Activated CD8-positive, alpha-beta memory T cell treated with anti-CD3 and anti-CD28 coated beads, Interleukin-2, amount 50 U/mL, for 24 hours (primary cell): ENCODE measurements around the gene ASIC2.
"Not testable (repeated sequence)": the region's sequence is repeated elsewhere in the genome, so short reads cannot be mapped to it uniquely, and the experiment has no call there.

ENCODE experiments used
- DNase-seq: peaks from one replicate; pipeline ENCODE4 v3.0.0-alpha.2; 2020; ENCODE audit errors: extremely low read depth

ASIC2 gene

DNA sequence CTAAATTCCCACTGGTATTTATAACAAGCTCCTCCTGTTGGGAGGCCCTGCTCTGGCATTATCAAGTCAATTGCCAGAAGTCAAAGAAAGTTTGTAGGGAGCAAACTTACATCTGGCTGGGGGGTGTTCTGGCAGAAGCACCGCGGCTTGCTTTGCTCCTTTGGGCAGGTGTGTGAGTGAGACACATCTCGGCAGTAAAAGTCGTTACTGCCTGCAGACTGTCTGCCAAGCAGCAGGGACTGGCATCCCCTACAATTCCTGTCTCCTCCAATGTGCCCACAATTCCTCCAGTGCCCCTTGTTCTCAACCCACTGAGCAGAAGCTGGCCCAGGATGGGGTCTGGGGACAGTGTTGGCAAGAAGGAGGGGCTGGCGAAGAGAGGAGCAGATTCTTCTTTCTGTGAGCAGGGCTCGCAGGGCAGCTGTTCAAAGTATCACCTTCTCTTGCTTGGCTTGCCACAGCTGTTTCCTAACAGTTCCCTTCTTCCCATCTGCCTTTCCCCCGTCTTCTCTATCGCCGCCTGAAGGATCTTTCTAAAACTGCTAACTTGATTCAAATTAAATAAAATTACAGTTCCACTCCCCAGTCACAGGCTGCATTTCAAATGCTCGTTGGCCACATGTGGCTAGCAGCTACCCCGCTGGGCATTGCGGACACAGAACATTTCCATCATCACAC lies 271.2 kb downstream of the ASIC2 start:
- no peak for DNase-seq

DNA sequence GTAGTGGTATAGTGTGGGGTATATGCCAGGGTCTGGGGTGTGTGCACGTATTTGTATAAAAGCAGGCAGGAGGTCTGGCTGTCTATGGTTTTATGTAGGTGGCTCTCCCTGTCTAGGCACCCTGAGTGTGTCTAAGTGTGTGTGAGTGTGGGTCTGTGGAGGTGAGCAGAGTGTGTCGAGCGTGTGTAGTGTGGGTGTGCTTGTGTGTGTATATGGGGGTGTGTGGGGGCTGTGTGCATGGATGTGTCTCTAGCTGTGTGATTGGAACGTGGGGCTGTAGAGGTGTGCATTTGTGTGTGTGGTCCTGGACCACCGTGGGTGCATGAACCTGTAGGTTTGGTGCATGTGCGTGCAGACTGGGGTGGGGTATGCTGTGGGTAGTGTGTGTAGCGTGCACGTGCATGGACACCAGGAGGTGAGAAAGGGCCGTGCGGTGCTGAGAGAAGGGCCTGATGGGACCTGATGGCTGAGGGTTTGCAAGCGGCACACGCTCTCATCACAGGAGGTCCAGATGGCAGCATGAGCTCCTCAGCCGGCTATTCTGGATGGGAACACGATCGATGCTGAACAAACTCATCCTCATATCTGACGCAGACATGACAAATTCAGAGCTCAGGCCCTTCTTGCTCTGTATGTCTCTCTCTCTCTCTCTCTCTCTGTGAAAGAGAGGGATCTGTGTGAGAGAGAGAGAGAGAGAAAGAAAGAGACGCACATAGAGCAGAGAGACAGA lies 273.8 kb downstream of the ASIC2 start:
- DNase-seq: no peak

DNA sequence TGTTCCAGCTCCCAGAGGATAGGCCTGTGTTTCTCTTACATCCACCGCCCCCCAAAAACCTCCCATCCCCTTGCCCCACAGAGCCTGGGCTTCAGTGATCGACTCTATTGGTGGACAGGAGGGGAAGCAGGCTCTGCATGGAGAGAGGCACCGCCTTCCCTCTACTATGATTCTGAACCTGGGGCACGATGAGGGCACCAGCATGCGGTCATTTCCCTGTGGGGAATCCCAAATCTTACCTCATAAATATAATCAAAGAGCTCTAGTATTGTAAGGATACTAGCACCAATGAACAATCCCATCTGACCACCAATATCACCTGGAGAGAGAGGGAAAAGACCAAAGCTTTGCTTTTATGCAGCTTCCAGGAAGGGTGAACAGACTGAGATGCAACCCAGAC lies 275.7 kb downstream of the ASIC2 start:
- DNase-seq: no peak

DNA sequence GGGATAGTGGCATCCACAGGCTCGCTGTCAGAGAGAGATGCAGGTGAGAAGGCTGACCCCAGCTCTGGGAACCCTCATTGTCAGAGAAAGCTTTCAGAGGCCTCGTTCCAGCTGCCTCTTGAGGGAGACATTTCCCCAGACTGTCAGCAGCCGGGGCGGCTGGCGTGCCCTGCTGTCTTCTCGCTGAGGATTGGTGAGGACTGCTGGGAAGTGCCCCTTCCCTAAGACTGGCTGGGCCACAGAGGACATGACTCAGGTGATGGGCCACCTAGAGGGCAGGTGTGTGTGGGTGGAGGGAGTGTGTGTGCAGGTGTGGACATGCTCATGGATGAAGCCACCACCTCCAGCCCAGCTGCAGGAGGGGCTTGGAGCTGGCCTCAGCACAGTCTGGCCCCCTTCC lies 276.2 kb downstream of the ASIC2 start:
- no peak for DNase-seq

DNA sequence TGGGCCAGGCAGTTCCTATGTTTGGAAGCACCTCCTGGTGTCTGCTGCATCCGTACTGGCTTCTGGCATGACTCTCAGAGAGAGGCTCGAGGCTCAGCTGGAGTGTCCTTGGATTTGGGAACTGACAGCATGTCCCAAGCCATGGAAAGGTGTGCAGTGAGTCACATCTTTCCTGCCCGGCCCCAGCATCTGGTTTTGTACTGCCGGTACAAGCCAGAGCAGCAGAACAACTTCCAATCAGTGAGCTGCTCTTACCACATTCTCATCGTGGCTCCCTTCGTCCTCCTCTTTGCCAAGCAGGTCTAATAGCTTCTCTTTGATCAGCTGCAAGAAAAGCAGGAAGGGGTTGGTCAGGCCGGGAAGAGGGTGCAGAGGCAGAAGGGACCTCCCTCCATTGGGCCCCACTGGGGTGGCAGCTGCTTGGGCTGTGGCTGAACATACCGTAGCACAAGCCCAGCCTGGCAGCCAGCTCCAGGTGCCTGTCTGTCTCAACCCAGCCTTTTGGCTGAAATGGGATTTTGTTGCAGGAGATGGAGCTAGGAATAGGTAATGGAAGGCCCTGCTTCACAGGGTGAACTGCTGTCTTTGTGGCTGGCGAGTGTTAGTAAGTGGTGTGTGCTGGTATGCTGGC lies 277.3 kb downstream of the ASIC2 start:
- no peak for DNase-seq

DNA sequence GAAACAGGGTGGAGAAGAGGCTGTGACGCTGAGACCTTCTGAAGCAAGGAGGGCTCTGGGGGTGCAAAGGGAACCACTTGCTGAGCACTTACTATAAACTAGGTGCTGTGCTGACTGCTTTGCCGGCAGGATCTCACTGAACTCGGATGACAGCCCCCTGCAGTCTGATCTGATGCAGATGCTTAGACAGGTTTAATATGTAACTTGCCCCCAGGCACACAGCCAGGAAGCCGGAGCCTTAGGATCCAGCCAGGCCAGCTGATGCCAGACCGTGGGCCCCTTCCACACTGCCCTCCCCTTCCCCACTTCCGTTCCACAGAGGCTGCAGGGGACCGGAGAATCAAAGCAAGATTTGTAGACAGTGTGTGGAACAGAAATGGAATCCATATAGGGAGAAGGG lies 278.3 kb downstream of the ASIC2 start:
- DNase-seq: no peak

DNA sequence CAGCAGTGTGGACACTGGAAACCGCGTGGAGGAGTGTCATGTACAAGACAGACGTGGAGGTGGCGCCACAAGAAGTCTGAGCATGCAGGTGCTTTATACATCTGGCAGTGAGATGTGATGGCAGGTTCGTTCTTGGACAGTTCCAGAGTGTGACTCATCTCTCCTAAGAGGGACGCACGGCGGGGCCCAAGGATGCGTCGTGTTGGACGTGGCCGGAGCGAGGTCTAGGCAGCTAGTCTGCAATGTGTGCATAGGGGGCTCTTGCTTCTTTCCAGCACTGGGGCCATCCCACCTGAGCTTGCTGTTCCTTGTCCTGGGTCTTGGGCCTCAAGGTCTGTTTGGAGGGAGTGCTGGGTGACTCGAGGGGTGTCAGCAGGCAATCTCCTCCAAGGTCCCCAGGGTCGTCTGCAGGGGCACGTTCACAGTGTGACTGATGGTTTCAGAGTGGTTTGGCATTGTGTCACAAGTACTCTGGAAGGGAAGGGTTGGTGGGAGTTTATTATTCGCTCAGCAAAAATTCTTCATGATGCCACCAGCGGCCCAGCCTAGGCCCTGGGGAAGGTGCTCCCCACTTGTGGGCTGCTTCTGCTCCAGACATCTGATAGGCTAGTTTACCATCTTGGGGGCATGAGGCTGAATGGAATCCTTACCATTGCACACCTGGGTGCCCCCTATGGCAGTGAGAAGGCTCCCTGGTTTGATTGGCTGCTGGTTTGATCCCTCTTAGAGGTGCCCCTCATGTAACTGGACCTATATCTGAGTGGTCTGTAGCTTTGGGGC lies 279.3 kb downstream of the ASIC2 start:
- DNase-seq: no peak

DNA sequence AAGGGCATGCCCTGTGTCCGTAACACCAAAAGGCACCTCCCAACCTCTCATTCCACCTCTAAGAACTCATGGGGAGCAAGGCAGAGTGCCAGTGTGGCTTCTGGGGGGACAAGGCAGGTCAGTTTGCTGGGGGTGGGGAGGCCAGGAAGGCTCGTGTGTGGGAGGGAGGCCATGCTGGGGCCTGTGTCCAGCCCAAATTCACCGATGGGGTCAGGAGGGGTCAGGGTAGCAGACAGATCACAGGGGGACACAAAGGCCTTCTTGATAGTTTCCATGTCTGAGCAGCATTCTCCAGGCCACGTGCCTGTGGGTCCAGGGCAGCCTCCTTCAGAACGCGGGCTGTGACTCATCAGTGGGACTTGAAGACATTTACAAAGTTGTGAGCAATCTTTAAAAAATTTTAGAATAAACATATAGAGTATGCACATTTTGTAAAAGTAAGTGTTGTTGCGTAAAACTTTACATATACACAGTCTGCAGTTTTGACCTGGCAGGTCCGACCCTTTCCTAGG lies 280.5 kb downstream of the ASIC2 start:
- DNase-seq: no peak

DNA sequence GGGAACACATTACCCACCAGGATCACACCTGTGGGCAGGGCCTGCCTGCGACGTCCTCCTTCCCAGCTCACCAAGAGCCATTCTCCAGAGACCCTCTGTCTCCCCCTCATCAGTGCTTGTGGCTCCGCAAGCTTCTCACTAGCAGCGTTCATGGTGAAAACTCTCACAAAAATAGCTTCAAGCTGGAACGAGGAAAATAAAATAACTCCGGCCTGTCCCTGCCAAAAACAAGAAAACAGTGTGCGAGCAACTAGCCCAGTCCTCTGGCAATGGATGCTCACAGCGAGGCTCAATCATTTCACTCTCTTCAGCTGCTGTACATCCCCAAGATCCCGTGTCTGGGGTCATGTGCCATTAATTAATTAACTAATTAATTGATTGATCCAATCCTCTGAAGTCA lies 283.5 kb downstream of the ASIC2 start:
- DNase-seq: no peak

DNA sequence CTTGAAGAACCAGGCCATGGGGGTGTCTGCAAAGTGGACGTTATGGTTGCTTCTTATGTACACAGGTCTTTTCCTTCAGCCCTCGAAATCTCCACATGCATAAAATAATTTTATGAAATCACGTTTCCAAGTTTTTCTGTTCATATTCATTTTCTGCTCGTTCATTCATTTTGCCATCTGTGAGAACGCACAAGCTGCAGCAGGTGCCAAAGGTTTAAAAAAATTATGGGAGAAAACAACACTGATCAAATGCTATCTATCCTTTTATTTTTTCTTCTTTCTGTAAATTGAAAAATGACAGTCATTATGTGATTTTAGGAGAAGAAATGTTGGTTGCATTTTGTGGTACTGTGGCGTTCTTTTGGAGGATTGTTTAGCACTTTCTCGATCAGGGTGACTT lies 285.9 kb downstream of the ASIC2 start:
- DNase-seq: no peak

DNA sequence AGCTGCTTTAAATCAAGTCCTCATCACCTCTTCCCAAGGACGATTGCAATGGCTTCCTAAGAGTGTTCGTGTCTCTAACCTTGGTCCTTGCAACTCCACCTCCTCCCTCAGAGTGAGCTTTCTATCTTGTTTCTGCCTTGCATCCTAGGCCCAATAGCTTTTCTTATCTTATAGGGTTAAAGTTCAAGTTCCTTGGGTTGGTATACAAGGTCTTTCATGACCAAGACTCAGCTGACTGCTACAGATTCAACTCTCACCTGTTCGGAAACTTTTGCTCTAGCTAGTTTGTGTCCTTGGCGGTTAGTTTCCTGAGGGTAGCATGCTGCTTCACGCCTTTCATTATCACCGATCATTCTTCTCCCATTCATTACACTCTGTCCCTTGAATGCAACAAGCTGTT lies 290.8 kb downstream of the ASIC2 start:
- DNase-seq: no peak

DNA sequence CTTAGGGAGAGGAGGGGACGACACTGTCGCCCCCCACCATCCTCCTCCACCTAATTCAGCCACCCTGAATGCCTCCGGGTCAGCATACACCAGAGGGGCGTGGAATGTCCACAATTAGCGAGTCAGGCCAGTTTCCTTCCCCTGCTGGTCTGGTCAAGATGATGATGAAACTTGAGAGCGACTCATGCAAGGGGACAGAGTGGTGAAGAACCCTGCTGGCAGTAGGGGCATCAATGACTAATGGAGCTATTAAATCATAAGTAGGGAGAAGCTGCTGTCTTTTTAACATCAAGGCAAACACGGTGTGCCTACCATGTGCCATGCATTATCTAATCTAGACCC lies 294.2 kb downstream of the ASIC2 start:
- no peak for DNase-seq

DNA sequence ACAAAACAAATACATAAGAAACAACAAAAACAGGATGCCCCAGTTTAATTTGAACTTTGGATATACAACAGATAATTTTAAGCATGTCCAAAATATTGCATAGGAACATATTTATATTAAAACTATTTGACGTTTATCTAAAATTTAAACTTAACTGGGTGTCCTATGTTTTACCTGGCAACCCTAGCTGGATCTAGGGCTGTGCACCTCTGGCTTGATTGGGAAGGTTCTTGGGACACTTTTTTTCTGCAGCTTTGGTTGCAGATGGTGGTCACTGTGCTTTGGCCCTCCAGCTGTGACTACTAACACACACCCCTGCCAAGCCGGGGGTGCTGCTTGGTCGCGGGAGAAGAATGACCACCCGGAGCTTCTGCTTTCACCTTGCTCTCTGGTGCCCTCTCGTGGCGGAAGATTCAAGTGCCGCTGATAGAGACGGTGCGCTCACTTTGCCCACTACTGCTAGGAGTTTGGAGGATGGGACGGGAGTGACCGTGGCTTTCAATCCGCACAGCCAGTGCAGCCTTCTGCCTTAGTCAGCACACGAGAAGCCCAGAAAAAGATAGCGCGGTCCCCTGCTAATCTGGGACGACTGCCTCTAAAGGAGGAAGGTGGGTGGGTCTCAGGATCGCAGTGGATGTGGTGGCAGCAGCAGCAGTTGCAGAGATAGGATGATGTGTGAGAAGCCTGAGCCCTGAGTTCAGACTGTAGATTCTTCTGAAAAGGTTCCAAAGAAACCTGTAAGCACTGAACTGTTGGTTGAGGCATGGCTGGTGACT lies 294.8 kb downstream of the ASIC2 start:
- DNase-seq: peak; percentile 44

DNA sequence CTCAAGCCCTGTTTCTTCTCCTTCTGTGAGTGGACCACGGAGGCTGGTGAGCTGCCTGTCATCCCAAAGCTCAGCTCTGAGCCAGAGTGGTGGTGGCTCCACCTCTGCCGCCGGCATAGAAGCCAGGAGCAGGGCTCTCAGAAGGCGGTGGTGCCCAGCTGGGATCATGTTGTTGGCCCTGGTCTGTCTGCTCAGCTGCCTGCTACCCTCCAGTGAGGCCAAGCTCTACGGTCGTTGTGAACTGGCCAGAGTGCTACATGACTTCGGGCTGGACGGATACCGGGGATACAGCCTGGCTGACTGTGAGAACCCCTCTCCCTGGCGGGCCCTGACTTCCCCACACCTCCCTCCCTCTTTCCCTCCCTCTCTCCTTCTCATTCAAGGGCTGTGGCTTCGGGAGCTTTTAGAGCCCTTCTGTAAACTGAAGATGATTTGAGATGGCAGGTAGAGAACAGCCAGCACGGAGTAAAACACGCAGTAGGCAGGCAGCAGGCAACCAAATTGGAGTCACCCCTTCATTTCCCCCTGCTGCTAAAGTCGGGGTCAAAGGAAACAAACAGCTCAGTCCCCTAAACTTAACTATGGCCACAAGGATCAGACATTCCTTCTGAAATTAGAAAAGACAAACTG lies 297.6 kb downstream of the ASIC2 start:
- no peak for DNase-seq

DNA sequence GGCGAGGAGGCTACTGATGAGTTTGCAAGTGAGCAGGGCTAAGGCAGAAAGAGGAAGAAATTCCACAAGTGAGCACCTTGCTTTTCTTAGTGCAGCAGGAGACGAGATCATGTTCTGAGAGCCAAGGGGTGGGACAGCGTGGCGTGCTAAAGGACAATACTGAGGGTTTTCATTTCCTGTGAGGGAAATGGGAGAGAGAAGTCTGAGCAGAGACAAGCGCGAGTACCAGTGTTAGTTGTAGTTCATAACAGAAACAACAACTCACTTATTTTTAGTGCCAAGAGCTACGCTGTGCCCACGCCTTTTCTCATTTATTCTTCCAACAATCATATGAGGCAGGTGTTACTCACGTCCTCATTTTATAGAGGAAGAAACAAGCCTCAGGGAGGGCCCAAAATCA lies 299.1 kb downstream of the ASIC2 start:
- no peak for DNase-seq

DNA sequence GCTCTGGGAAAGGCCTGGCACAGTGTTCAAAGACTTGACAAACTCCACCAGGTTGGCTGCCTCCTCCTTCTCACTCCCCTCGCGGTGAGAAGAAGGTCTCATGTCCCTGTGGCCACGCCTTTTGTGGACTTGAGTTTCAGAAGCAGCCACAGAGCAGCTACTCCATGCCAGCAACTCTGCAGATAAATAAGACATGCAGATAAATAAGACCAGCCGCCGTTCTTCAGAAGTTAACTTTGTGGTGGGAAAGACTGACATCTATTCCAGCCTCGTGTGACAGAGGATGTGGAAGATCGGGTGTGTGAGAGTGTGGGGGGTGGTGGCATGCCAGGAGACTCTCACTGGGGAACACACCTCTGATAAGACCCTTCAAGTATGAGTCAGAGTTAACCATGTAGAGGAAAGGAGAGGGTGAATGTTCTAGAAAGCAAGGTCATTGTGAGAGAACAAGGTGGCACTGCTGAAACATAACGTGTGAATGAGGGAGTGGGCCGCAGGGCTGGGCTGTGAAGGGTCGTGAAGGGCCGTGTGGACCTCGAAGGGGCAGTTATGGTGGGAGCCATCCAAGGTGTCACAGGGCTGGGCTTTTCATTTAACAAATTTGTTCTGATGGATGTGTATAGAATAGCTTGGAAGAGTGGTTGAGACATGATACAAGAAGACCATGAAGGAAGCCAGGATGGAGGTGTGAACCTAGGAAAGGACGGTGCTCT lies 300.6 kb downstream of the ASIC2 start:
- DNase-seq: no peak

DNA sequence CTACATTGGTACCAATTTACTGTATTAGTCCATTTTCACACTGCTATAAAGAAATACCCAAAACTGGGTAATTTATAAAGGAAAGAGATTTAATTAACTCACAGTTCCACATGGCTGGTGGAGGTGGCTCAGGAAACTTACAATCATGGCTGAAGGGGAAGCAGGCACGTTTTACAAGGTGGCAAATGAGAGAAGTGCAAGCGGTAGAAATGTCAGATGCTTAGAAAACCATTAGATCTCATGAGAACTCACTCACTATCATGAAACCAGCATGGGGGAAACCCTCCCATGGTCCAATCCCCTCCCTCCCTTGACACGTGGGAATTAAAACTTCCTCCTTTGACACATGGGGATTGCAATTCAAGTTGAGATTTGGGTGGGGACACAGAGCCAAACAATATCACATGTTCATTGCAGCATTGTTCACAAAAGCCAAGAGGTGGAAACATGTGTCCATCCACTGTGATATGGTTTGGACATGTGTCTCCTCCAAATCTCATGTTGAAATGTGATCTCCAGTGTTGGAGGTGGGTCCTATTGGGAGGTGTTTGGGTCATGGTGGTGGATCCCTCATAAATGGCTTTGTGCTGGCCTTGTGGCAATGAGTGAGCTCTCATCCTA lies 304.5 kb downstream of the ASIC2 start:
- DNase-seq: no peak

DNA sequence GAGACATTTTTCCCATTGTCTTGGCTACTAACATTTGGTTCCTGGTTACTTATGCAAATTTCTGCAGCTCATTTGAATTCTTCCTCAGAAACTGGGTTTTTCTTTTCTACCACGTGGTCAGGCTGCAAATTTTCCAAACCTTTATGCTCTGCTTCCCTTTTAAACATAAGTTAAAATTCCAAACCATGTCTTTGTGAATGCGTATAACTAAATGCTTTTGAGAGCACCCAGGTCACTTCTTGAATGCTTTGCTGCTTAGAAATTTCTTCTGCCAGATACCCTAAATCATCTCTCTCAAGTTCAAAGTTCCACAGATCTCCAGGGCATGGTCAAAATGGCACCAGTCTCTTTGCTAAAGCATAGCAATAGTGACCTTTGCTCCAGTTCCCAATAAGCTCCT lies 305.2 kb downstream of the ASIC2 start:
- DNase-seq: not testable (repeated sequence)

DNA sequence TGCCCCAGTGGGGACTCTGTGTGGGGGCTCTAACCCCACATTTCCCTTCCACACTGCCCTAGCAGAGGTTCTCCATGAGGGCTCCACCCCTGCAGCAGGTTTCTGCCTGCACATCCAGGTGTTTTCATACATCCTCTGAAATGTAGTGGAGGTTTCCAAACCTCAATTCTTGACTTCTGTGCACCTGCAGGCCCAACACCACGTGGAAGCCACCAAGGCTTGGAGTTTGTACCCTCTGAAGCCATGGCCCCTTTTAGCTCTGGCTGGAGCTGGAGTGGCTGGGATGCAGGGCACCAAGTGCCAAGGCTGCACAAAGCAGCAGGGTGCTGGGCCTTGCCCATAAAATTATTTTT lies 305.7 kb downstream of the ASIC2 start:
- not testable (repeated sequence) for DNase-seq
